Calu3 (cell line): ENCODE results near the gene KIF5A. TPM values are rescaled to one million over a fixed set of nuclear protein-coding genes. Genes with fewer than 3 reads are reported as not detected.

Source experiments
- BruUV-seq: library from RNA; stranded (reverse); fragments of 400-500 nt; replicated peaks from 2 replicates; lab custom pipeline; 2021; lab: Mats Ljungman, UMichigan
- CTCF ChIA-PET: fragments of 300-600 bp; sonication (Branson Sonifier 250); formaldehyde crosslinking; loops from one replicate; lab custom pipeline; 2022; ENCODE audit warnings: antibody characterized with exemption; lab: Charles Lee
- DNase-seq: peaks from one replicate; pipeline ENCODE4 v3.0.0; 2022
- H3K27ac Mint-ChIP-seq: one replicate; pipeline ENCODE4 v1.8.0; 2022; ENCODE audit warnings: mixed read lengths; ENCODE audit not compliant: unreplicated experiment
- H3K27me3 Mint-ChIP-seq: one replicate; pipeline ENCODE4 v1.8.0; 2022; ENCODE audit warnings: mixed read lengths; ENCODE audit not compliant: unreplicated experiment
- H3K36me3 Mint-ChIP-seq: one replicate; pipeline ENCODE4 v1.8.0; 2022; ENCODE audit warnings: mild to moderate bottlenecking, moderate library complexity, mixed read lengths; ENCODE audit not compliant: insufficient read depth, unreplicated experiment
- H3K4me1 Mint-ChIP-seq: one replicate; pipeline ENCODE4 v1.8.0; 2022; ENCODE audit warnings: mild to moderate bottlenecking, low read depth, mixed read lengths; ENCODE audit not compliant: unreplicated experiment
- H3K4me3 Mint-ChIP-seq: one replicate; pipeline ENCODE4 v1.8.0; 2022; ENCODE audit warnings: mild to moderate bottlenecking, low read depth, moderate library complexity, mixed read lengths; ENCODE audit not compliant: unreplicated experiment
- H3K9me3 Mint-ChIP-seq: one replicate; pipeline ENCODE4 v1.8.0; 2022; ENCODE audit warnings: low read depth, mixed read lengths; ENCODE audit not compliant: unreplicated experiment
- CTCF ChIP-seq: fragments of 200-600 bp; IDR thresholded peaks from one replicate; pipeline ENCODE4 v1.8.0; 2022; ENCODE audit warnings: antibody characterized with exemption; ENCODE audit not compliant: unreplicated experiment
- intact Hi-C: fragments of 100-400 bp; cut with micrococcal nuclease; formaldehyde crosslinking; loops from one replicate; pipeline ENCODE4 v1.10.0; 2022; ENCODE audit not compliant: unreplicated experiment
- total RNA-seq: library from RNA; stranded (reverse); gene quantifications from 2 replicates; pipeline ENCODE4 v1.2.3, GENCODE V29; 2022

KIF5A gene
- total RNA-seq, 1 experiment from 2014 or later: not detected

GRCh38 chr12:57611827-57612710 lies 62.2 kb downstream of the KIF5A start:
- intact Hi-C loops: no loop called here
- no peak for DNase-seq
- Mint-ChIP-seq H3K27ac (no peak overlapping the region), H3K36me3 (peaks cover 3% of the 10 kb centered on the region), H3K4me1 (no peaks in the 10 kb centered on the region), H3K4me3 (peak overlapping the region; percentile 59), H3K27me3 (peaks cover 68% of the 10 kb centered on the region), H3K9me3 (no peaks in the 10 kb centered on the region)
- CTCF ChIA-PET: no interaction called here
- no TSS peak for BruUV-seq
- TF ChIP-seq CTCF: no peak

- CTCF ChIA-PET: no interaction called here
These were observed 63.0 kb downstream of the KIF5A start for GRCh38 chr12:57612711-57613426.

GRCh38 chr12:57613427-57614109 lies 63.7 kb downstream of the KIF5A start:
- Mint-ChIP-seq H3K36me3 (no peaks in the 10 kb centered on the region), H3K4me3 (no peak overlapping the region), H3K9me3 (no peaks in the 10 kb centered on the region), H3K27me3 (peaks cover 83% of the 10 kb centered on the region), H3K27ac (no peak overlapping the region), H3K4me1 (no peaks in the 10 kb centered on the region)
- intact Hi-C loops: no loop called here
- no TSS peak for BruUV-seq
- no peak for DNase-seq
- no peak for TF ChIP-seq CTCF
- CTCF ChIA-PET: interaction anchor here (0.7 to 1.1 kb wide), 2 partner anchors 8 to 30 kb away, joined by 3 read pairs; no protein-coding TSS in a partner anchor

More at GRCh38 chr12:57612711-57613426, 63.0 kb downstream of the KIF5A start:
- BruUV-seq: no TSS peak
- intact Hi-C loops: no loop called here
- H3K4me3 Mint-ChIP-seq: no peak overlapping the region
- no peak for DNase-seq
- H3K9me3 Mint-ChIP-seq: no peaks in the 10 kb centered on the region
- no peaks in the 10 kb centered on the region for H3K4me1 Mint-ChIP-seq
- H3K27ac Mint-ChIP-seq: no peak overlapping the region
- no peaks in the 10 kb centered on the region for H3K36me3 Mint-ChIP-seq
- TF ChIP-seq CTCF: no peak
- peaks cover 76% of the 10 kb centered on the region for H3K27me3 Mint-ChIP-seq
